Uterus (tissue), 2 donors: ENCODE data around the gene SLAMF9.

Experiments used
- POLR2A ChIP-seq, 2 donors: fragments of 450-650 bp; IDR thresholded peaks; one replicate each; pipeline ENCODE4 v1.6.1; 2016; ENCODE audit warnings: antibody characterized with exemption in 2 of 2, mild to moderate bottlenecking in 1 of 2, moderate library complexity in 1 of 2
- TF ChIP-seq, protein P1 (sequence below), 4 experiments: fragments of 200-600 bp in 2 of 4; fragments of 450-650 bp in 2 of 4; sonication (generic) in 2 of 4; IDR thresholded peaks; one replicate each; pipeline ENCODE4 v1.5.1; 2016 to 2019; ENCODE audit warnings: antibody characterized with exemption in 4 of 4, mild to moderate bottlenecking in 2 of 4, moderate library complexity in 1 of 4

GRCh38 chr1:159989581-159989980, 35.5 kb upstream of the SLAMF9 start:
- TF ChIP-seq, protein P1, sequence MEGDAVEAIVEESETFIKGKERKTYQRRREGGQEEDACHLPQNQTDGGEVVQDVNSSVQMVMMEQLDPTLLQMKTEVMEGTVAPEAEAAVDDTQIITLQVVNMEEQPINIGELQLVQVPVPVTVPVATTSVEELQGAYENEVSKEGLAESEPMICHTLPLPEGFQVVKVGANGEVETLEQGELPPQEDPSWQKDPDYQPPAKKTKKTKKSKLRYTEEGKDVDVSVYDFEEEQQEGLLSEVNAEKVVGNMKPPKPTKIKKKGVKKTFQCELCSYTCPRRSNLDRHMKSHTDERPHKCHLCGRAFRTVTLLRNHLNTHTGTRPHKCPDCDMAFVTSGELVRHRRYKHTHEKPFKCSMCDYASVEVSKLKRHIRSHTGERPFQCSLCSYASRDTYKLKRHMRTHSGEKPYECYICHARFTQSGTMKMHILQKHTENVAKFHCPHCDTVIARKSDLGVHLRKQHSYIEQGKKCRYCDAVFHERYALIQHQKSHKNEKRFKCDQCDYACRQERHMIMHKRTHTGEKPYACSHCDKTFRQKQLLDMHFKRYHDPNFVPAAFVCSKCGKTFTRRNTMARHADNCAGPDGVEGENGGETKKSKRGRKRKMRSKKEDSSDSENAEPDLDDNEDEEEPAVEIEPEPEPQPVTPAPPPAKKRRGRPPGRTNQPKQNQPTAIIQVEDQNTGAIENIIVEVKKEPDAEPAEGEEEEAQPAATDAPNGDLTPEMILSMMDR (IDR thresholded peaks at IDR 0.05): no peak
- TF ChIP-seq POLR2A (IDR thresholded peaks at IDR 0.05): no peak
